IPS DF 6.9 (cell line): ENCODE measurements around the gene ULK3.

Source experiments
- DNase-seq: peaks from one replicate; pipeline ENCODE4 v3.0.0-alpha.2; 2013; ENCODE audit warnings: low read depth, low spot score
- H3K27ac ChIP-seq: one replicate; pipeline ENCODE4 v1.5.1; 2013; ENCODE audit warnings: low read length, control low read depth
- H3K27me3 ChIP-seq: 2 replicates; pipeline ENCODE4 v1.6.1; 2013; ENCODE audit warnings: mild to moderate bottlenecking, low read length; ENCODE audit not compliant: control insufficient read depth, insufficient read depth
- H3K36me3 ChIP-seq: 2 replicates; pipeline ENCODE4 v1.6.1; 2013; ENCODE audit warnings: low read length; ENCODE audit not compliant: control insufficient read depth, insufficient read depth
- H3K4me1 ChIP-seq: 2 replicates; pipeline ENCODE4 v1.6.1; 2013; ENCODE audit warnings: low read length; ENCODE audit not compliant: control insufficient read depth, insufficient read depth
- H3K4me3 ChIP-seq: 2 replicates; pipeline ENCODE4 v1.5.1; 2013; ENCODE audit warnings: mild to moderate bottlenecking, low read length
- H3K9me3 ChIP-seq: 2 replicates; pipeline ENCODE4 v1.6.1; 2013; ENCODE audit warnings: low read length, inconsistent platforms; ENCODE audit not compliant: control insufficient read depth, insufficient read depth
- WGBS: extraction: QIAGEN DNeasy Blood & Tissue Kit; methylation state at CpG from one replicate; pipeline ENCODE4 v1.1.7; 2013; ENCODE audit warnings: mixed read lengths, missing lambda C conversion rate; ENCODE audit not compliant: insufficient read length, insufficient coverage; 5-methylcytosine and 5-hydroxymethylcytosine counted together

The ULK3 gene

GRCh38 chr15:74800559-74801094 is 42.3 kb downstream of the ULK3 start:
- Histone ChIP-seq H3K4me1 (peaks cover 2% of the 10 kb centered on the region; the same call in 1 of the 2 replicates), H3K27ac (no peak overlapping the region), H3K9me3 (no peaks in the 10 kb centered on the region), H3K4me3 (no peak overlapping the region), H3K27me3 (no peaks in the 10 kb centered on the region), H3K36me3 (peaks cover 20% of the 10 kb centered on the region)
- no peak for DNase-seq
- WGBS, result no CpG with 5 or more reads among the region's 20 CpGs

- H3K27ac ChIP-seq, result no peak overlapping the region
- peaks cover 20% of the 10 kb centered on the region for H3K36me3 ChIP-seq
- WGBS, result no CpG with 5 or more reads among the region's 18 CpGs
- H3K4me3 ChIP-seq, result no peak overlapping the region
- peaks cover 2% of the 10 kb centered on the region; the same call in 1 of the 2 replicates for H3K4me1 ChIP-seq
- H3K9me3 ChIP-seq, result no peaks in the 10 kb centered on the region
- H3K27me3 ChIP-seq, result no peaks in the 10 kb centered on the region
- peak; percentile 73 for DNase-seq
Measured at GRCh38 chr15:74799856-74800558, 42.9 kb downstream of the ULK3 start.

DNA sequence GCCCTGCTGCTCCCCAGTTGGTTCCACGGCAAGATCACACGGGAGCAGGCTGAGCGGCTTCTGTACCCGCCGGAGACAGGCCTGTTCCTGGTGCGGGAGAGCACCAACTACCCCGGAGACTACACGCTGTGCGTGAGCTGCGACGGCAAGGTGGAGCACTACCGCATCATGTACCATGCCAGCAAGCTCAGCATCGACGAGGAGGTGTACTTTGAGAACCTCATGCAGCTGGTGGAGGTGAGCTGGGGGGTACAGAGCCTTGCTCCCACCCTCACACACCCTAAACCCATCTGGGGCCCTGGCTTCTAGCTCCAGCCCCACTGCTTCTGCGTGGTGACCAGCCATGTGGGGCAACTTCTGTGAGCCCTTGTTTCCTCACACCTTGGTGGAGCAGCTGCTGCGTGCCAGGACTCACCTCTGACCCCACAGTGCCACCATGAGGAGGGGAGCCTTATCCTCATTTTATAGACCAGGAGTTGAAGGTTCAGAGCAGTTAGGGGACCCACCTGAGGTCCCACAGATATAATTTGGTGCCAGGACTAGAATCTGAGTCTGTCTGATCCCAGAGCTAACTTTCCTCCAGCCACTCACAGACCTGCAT is 43.6 kb downstream of the ULK3 start:
- peaks cover 2% of the 10 kb centered on the region; the same call in 1 of the 2 replicates for H3K4me1 ChIP-seq
- H3K27me3 ChIP-seq, result no peaks in the 10 kb centered on the region
- no CpG with 5 or more reads among the region's 16 CpGs for WGBS
- H3K27ac ChIP-seq, result no peak overlapping the region
- no peak overlapping the region for H3K4me3 ChIP-seq
- H3K36me3 ChIP-seq, result peaks cover 20% of the 10 kb centered on the region
- no peak for DNase-seq
- H3K9me3 ChIP-seq, result no peaks in the 10 kb centered on the region

GRCh38 chr15:74798388-74799254 is 44.3 kb downstream of the ULK3 start:
- Histone ChIP-seq H3K27me3 (no peaks in the 10 kb centered on the region), H3K4me1 (peaks cover 2% of the 10 kb centered on the region; the same call in 1 of the 2 replicates), H3K36me3 (peaks cover 20% of the 10 kb centered on the region), H3K27ac (no peak overlapping the region), H3K4me3 (no peak overlapping the region), H3K9me3 (no peaks in the 10 kb centered on the region)
- DNase-seq, result no peak
- WGBS, result no CpG with 5 or more reads among the region's 25 CpGs

- Histone ChIP-seq H3K27ac (no peak overlapping the region), H3K27me3 (no peaks in the 10 kb centered on the region), H3K9me3 (no peaks in the 10 kb centered on the region), H3K36me3 (peaks cover 7% of the 10 kb centered on the region), H3K4me1 (peaks cover 2% of the 10 kb centered on the region; the same call in 1 of the 2 replicates), H3K4me3 (no peak overlapping the region)
- DNase-seq, result no peak
- WGBS, result no CpG with 5 or more reads among the region's 14 CpGs
Measured at GRCh38 chr15:74795966-74796625, 46.9 kb downstream of the ULK3 start.

DNA sequence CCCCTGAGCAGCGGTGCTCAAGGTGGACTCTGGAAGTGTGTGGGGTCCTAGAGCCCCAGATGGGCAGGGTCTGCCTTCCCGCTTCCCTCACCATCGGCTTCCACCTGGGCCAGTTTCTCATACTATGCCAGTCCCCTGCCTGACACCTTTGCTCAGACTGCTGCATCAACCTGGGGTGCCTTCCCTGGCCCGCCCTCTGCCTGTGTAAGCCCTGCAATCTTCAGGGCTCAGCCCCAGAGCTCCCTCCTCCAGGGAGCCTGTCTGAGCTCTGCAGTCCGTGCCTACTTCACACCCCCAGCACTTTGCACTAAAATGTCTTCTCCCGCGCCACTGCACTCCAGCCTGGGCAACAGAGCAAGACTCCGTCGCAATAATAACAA is 48.0 kb downstream of the ULK3 start:
- Histone ChIP-seq H3K36me3 (peaks cover 2% of the 10 kb centered on the region; the same call in 1 of the 2 replicates), H3K27ac (no peak overlapping the region), H3K4me3 (no peak overlapping the region), H3K4me1 (0 out of 2 replicates have a peak, but pooled peaks cover 2% of the 10 kb centered on the region), H3K9me3 (no peaks in the 10 kb centered on the region), H3K27me3 (no peaks in the 10 kb centered on the region)
- WGBS, result no CpG with 5 or more reads among the region's 9 CpGs
- DNase-seq, result no peak

DNA sequence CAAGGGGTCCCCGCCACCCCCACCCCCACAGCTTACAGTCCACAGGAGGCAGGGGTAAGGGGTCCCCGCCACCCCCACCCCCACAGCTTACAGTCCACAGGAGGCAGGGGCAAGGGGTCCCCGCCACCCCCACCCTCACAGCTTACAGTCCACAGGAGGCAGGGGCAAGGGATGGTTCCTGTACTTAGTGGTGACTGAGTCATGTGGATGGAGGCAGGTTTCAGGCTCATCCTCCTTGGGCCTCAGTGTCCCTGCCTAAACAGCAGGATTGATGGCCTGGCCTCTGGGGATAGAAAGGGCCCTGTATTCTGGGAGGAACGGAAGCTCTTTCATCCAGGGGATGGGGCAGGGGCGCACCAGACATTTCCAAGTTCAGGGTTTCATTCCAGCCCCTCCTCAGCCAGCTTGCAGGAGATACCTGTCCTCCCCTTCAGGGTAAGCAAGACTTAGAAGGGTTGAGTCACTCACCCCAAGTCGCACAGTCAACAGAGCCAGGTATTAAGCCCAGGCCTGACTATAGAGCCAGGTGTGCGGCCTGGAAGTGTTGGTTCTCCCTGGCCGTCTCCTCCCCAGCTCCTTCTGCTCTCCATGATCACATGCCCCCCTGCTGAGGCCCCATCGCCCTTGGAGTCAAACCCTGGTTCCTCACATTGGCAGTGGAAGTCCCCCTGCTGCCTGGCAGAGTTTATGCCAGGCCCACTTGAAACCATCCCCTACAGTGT is 48.5 kb downstream of the ULK3 start:
- no CpG with 5 or more reads among the region's 9 CpGs for WGBS
- H3K36me3 ChIP-seq, result no peaks in the 10 kb centered on the region; the same call in 1 of the 2 replicates
- no peaks in the 10 kb centered on the region for H3K4me1 ChIP-seq
- no peaks in the 10 kb centered on the region for H3K27me3 ChIP-seq
- no peak for DNase-seq
- H3K27ac ChIP-seq, result no peak overlapping the region
- H3K9me3 ChIP-seq, result no peaks in the 10 kb centered on the region
- H3K4me3 ChIP-seq, result no peak overlapping the region

GRCh38 chr15:74793135-74794028 is 49.6 kb downstream of the ULK3 start:
- Histone ChIP-seq H3K27ac (no peak overlapping the region), H3K4me3 (no peak overlapping the region), H3K27me3 (no peaks in the 10 kb centered on the region), H3K9me3 (no peaks in the 10 kb centered on the region), H3K36me3 (no peaks in the 10 kb centered on the region), H3K4me1 (peaks cover 3% of the 10 kb centered on the region; the same call in 1 of the 2 replicates)
- no CpG with 5 or more reads among the region's 12 CpGs for WGBS
- DNase-seq, result no peak
